Measurements from ENCODE around the gene FBXW5.

The FBXW5 gene

GRCh38 chr9:136973618-136974617 lies 29.4 kb upstream of the FBXW5 start:
- H3K27ac Mint-ChIP-seq = no peak overlapping the region
- no peaks in the 10 kb centered on the region for H3K4me1 Mint-ChIP-seq
- H3K36me3 Mint-ChIP-seq (ENCODE audit: low read depth) = no peaks in the 10 kb centered on the region
- H3K4me3 Mint-ChIP-seq = no peak overlapping the region
- H3K27me3 Mint-ChIP-seq (ENCODE audit: low read depth) = no peaks in the 10 kb centered on the region
- H3K9me3 Mint-ChIP-seq = no peaks in the 10 kb centered on the region
- TF ChIP-seq CTCF (IDR thresholded peaks at IDR 0.05; ENCODE audit: unreplicated experiment in 3 of 3) = no peak

- H3K36me3 Mint-ChIP-seq (ENCODE audit: low read depth) = no peaks in the 10 kb centered on the region
- H3K27me3 Mint-ChIP-seq (ENCODE audit: low read depth) = no peaks in the 10 kb centered on the region
- TF ChIP-seq CTCF (IDR thresholded peaks at IDR 0.05; ENCODE audit: unreplicated experiment in 3 of 3) = no peak
- no peak overlapping the region for H3K27ac Mint-ChIP-seq
- H3K4me3 Mint-ChIP-seq = no peak overlapping the region
- no peaks in the 10 kb centered on the region for H3K4me1 Mint-ChIP-seq
- no peaks in the 10 kb centered on the region for H3K9me3 Mint-ChIP-seq
These were observed 28.2 kb upstream of the FBXW5 start for GRCh38 chr9:136972743-136973142.

- TF ChIP-seq CTCF (IDR thresholded peaks at IDR 0.05; ENCODE audit: unreplicated experiment in 3 of 3) = no peak
- Mint-ChIP-seq H3K36me3 (ENCODE audit: low read depth) (no peaks in the 10 kb centered on the region), H3K27ac (no peak overlapping the region), H3K9me3 (no peaks in the 10 kb centered on the region), H3K4me3 (no peak overlapping the region), H3K27me3 (ENCODE audit: low read depth) (no peaks in the 10 kb centered on the region), H3K4me1 (no peaks in the 10 kb centered on the region)
These were observed 27.8 kb upstream of the FBXW5 start for GRCh38 chr9:136972335-136972734.

- Mint-ChIP-seq H3K27ac (no peak overlapping the region), H3K27me3 (ENCODE audit: low read depth) (no peaks in the 10 kb centered on the region), H3K4me3 (no peak overlapping the region), H3K9me3 (no peaks in the 10 kb centered on the region), H3K36me3 (ENCODE audit: low read depth) (no peaks in the 10 kb centered on the region), H3K4me1 (no peaks in the 10 kb centered on the region)
- no peak for TF ChIP-seq CTCF (IDR thresholded peaks at IDR 0.05; ENCODE audit: unreplicated experiment in 3 of 3)
These were observed 27.2 kb upstream of the FBXW5 start for GRCh38 chr9:136971746-136972145.

- Mint-ChIP-seq H3K4me1 (peaks cover 5% of the 10 kb centered on the region), H3K36me3 (ENCODE audit: low read depth) (no peaks in the 10 kb centered on the region), H3K4me3 (no peak overlapping the region), H3K27ac (no peak overlapping the region), H3K9me3 (no peaks in the 10 kb centered on the region), H3K27me3 (ENCODE audit: low read depth) (peaks cover 6% of the 10 kb centered on the region)
- no peak for TF ChIP-seq CTCF (IDR thresholded peaks at IDR 0.05; ENCODE audit: unreplicated experiment in 3 of 3)
These were observed 25.8 kb upstream of the FBXW5 start for GRCh38 chr9:136970361-136970760.

- TF ChIP-seq CTCF (IDR thresholded peaks at IDR 0.05; ENCODE audit: unreplicated experiment in 3 of 3) = no peak
- no peak overlapping the region for H3K4me3 Mint-ChIP-seq
- H3K4me1 Mint-ChIP-seq = peaks cover 5% of the 10 kb centered on the region
- no peaks in the 10 kb centered on the region for H3K9me3 Mint-ChIP-seq
- peaks cover 6% of the 10 kb centered on the region for H3K27me3 Mint-ChIP-seq (ENCODE audit: low read depth)
- no peaks in the 10 kb centered on the region for H3K36me3 Mint-ChIP-seq (ENCODE audit: low read depth)
- no peak overlapping the region for H3K27ac Mint-ChIP-seq
These were observed 25.2 kb upstream of the FBXW5 start for GRCh38 chr9:136969774-136970173.
